Measurements from ENCODE around the gene TAS2R42. TPM values are rescaled to one million over a fixed set of nuclear protein-coding genes. Genes with fewer than 3 reads are reported as not detected.

Gene TAS2R42
- total RNA-seq, 4 donors from 2014 or later = not detected

GRCh38 chr12:11164384-11164783 is 22.4 kb downstream of the TAS2R42 start:
- Histone ChIP-seq H3K4me3 (no peak overlapping the region), H3K27me3 (no peaks in the 10 kb centered on the region), H3K4me1 (peaks cover 0 to 11% (median 6%) of the 10 kb centered on the region in 3 donors), H3K27ac (no peak overlapping the region), H3K9me3 (no peaks in the 10 kb centered on the region), H3K36me3 (peaks cover 0 to 39% (median 0%) of the 10 kb centered on the region in 3 donors)
- no peak for DNase-seq
- intact Hi-C loops (cut with DNase I) = no loop called here
- no peak for TF ChIP-seq POLR2A (IDR thresholded peaks at IDR 0.05)
- TF ChIP-seq, protein P1, sequence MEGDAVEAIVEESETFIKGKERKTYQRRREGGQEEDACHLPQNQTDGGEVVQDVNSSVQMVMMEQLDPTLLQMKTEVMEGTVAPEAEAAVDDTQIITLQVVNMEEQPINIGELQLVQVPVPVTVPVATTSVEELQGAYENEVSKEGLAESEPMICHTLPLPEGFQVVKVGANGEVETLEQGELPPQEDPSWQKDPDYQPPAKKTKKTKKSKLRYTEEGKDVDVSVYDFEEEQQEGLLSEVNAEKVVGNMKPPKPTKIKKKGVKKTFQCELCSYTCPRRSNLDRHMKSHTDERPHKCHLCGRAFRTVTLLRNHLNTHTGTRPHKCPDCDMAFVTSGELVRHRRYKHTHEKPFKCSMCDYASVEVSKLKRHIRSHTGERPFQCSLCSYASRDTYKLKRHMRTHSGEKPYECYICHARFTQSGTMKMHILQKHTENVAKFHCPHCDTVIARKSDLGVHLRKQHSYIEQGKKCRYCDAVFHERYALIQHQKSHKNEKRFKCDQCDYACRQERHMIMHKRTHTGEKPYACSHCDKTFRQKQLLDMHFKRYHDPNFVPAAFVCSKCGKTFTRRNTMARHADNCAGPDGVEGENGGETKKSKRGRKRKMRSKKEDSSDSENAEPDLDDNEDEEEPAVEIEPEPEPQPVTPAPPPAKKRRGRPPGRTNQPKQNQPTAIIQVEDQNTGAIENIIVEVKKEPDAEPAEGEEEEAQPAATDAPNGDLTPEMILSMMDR (IDR thresholded peaks at IDR 0.05) = no peak

- Histone ChIP-seq H3K4me3 (no peak overlapping the region), H3K27me3 (no peaks in the 10 kb centered on the region), H3K36me3 (peaks cover 0 to 35% (median 0%) of the 10 kb centered on the region in 3 donors), H3K27ac (no peak overlapping the region), H3K9me3 (no peaks in the 10 kb centered on the region), H3K4me1 (no peaks in the 10 kb centered on the region)
- intact Hi-C loops (cut with DNase I) = no loop called here
- TF ChIP-seq, protein P1 (IDR thresholded peaks at IDR 0.05) = no peak
- no peak for TF ChIP-seq POLR2A (IDR thresholded peaks at IDR 0.05)
- DNase-seq = no peak
- 93 to 100% methylated on average over 1 of the region's 1 CpG for WGBS, 2 donors
These were observed 24.2 kb downstream of the TAS2R42 start for GRCh38 chr12:11162502-11162901.

- Histone ChIP-seq H3K4me3 (no peak overlapping the region), H3K36me3 (peaks cover 0 to 22% (median 0%) of the 10 kb centered on the region in 3 donors), H3K9me3 (no peaks in the 10 kb centered on the region), H3K27ac (no peak overlapping the region), H3K27me3 (no peaks in the 10 kb centered on the region), H3K4me1 (no peaks in the 10 kb centered on the region)
- no peak for TF ChIP-seq POLR2A (IDR thresholded peaks at IDR 0.05)
- TF ChIP-seq, protein P1 (IDR thresholded peaks at IDR 0.05) = no peak
- DNase-seq = no peak
- 51 to 53% methylated on average over 5 of the region's 5 CpGs for WGBS, 2 donors
- intact Hi-C loops (cut with DNase I) = no loop called here
These were observed 27.8 kb downstream of the TAS2R42 start for GRCh38 chr12:11158885-11159444.

DNA sequence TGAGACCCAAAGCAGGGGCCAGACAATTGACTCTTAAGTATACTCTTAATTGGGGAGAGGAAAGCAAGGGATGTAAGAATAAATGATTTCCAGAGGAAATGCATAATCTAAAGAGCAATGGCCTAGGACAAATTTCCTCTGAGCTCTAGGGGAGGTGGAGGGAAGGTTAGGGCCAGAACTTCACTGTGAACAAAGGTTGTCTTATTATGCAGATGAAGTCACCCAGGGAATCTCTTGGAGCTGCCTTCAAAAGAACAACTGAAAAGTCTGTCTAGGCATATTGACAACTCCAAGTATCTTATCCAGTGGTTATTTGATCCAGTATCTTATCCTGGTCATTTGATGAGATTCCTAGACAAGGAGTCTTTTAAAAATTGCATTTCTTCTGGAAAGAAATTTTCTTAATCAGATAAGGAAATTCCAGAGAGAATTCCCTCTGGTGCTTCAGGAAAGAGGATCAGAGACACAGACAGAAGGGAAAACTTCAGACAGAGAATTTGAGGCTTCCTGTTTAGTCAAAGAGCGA is 32.3 kb downstream of the TAS2R42 start:
- Histone ChIP-seq H3K4me3 (no peak overlapping the region), H3K4me1 (no peaks in the 10 kb centered on the region), H3K36me3 (no peaks in the 10 kb centered on the region), H3K27me3 (no peaks in the 10 kb centered on the region), H3K27ac (no peak overlapping the region), H3K9me3 (no peaks in the 10 kb centered on the region)
- WGBS, 2 donors = 93 to 95% methylated on average over 1 of the region's 1 CpG
- no peak for DNase-seq
- intact Hi-C loops (cut with DNase I) = no loop called here
- TF ChIP-seq, protein P1 (IDR thresholded peaks at IDR 0.05) = no peak
- TF ChIP-seq POLR2A (IDR thresholded peaks at IDR 0.05) = no peak

DNA sequence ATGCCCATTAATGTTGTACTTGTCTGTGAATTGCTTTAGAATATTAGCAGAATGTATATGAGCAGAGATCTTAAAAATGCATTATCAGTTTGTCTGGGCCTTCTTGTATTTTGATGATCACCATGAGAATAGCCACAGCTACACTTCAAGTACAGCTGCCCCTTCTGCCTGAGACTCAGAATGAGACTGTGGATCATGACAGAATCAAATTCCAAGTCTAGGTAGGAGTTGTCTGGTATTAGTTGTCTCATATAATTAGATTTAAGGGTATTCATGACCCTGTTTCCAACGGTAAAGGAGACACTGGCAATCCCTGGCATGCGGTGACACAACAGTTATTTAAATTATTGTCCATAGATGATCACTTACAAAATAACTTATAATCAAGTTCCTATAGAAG is 34.0 kb downstream of the TAS2R42 start:
- DNase-seq = no peak
- intact Hi-C loops (cut with DNase I) = no loop called here
- Histone ChIP-seq H3K4me1 (no peaks in the 10 kb centered on the region), H3K27me3 (no peaks in the 10 kb centered on the region), H3K27ac (no peak overlapping the region), H3K36me3 (no peaks in the 10 kb centered on the region), H3K4me3 (no peak overlapping the region), H3K9me3 (no peaks in the 10 kb centered on the region)
- no peak for TF ChIP-seq POLR2A (IDR thresholded peaks at IDR 0.05)
- TF ChIP-seq, protein P1 (IDR thresholded peaks at IDR 0.05) = no peak
- WGBS, 2 donors = 83 to 86% methylated on average over 2 of the region's 2 CpGs

All from esophagus squamous epithelium (tissue), 5 donors.